SK-N-SH (cell line): Measurements from ENCODE around the gene OR9A2.

Source experiments
- CTCF ChIP-seq: fragments of 200-600 bp; sonication (generic); IDR thresholded peaks from 2 replicates; pipeline ENCODE4 v1.6.1; 2017; ENCODE audit warnings: antibody characterized with exemption, mild to moderate bottlenecking, moderate library complexity
- EP300 ChIP-seq, 2 experiments: IDR thresholded peaks; 2 replicates each; pipeline versions ENCODE4 v1.4.0 to v1.6.1; 2012; ENCODE audit warnings: borderline replicate concordance in 1 of 2, low read depth in 1 of 2, low read length in 1 of 2
- GABPA ChIP-seq: IDR thresholded peaks from 2 replicates; pipeline ENCODE4 v1.4.0; 2012; ENCODE audit warnings: low read depth, mild to moderate bottlenecking
- JUND ChIP-seq: IDR thresholded peaks from 2 replicates; pipeline ENCODE4 v1.4.0; 2012
- MEF2A ChIP-seq: IDR thresholded peaks from 2 replicates; pipeline ENCODE4 v1.4.0; 2012; ENCODE audit warnings: low read depth, borderline replicate concordance
- MXI1 ChIP-seq: IDR thresholded peaks from 2 replicates; pipeline ENCODE4 v1.6.1; 2012; ENCODE audit warnings: mild to moderate bottlenecking, low read depth, low read length, improper control_type of control experiment
- NRF1 ChIP-seq: IDR thresholded peaks from 2 replicates; pipeline ENCODE4 v1.6.1; 2012; ENCODE audit warnings: low read depth, mild to moderate bottlenecking, low read length
- POLR2AphosphoS5 ChIP-seq: IDR thresholded peaks from 2 replicates; pipeline ENCODE4 v1.6.1; 2012; ENCODE audit warnings: low read depth, low read length
- RAD21 ChIP-seq: IDR thresholded peaks from 2 replicates; pipeline ENCODE4 v1.6.1; 2012; ENCODE audit warnings: mild to moderate bottlenecking, low read length
- TAF1 ChIP-seq: IDR thresholded peaks from 2 replicates; pipeline ENCODE4 v1.6.1; 2012; ENCODE audit warnings: low read depth, mild to moderate bottlenecking, low read length, moderate library complexity, borderline replicate concordance
- TEAD4 ChIP-seq: IDR thresholded peaks from 2 replicates; pipeline ENCODE4 v1.4.0; 2012; ENCODE audit warnings: mild to moderate bottlenecking, borderline replicate concordance; ENCODE audit not compliant: insufficient read depth
- YY1 ChIP-seq: IDR thresholded peaks from 2 replicates; pipeline ENCODE4 v1.4.0; 2012; ENCODE audit warnings: low read depth, mild to moderate bottlenecking

- TF ChIP-seq YY1 = no peak
- TF ChIP-seq CTCF = no peak
- TF ChIP-seq POLR2AphosphoS5 = no peak
- TF ChIP-seq EP300 (IDR thresholded peaks at IDR 0.05; ENCODE audit: borderline replicate concordance in 1 of 2, low read depth in 1 of 2, low read length in 1 of 2) = no peak
- no peak for TF ChIP-seq MEF2A
- TF ChIP-seq MXI1 = no peak
- no peak for TF ChIP-seq GABPA
- TF ChIP-seq JUND = no peak
- TF ChIP-seq RAD21 = no peak
- TF ChIP-seq TAF1 = no peak
- no peak for TF ChIP-seq NRF1
- TF ChIP-seq TEAD4 = no peak
Measured at GRCh38 chr7:143002898-143003297, 24.0 kb downstream of the OR9A2 start.
